ENCODE measurements around the gene C2orf49.
A peak's percentile ranks its signal among the peaks of the same experiment; 100 is the strongest.

The C2orf49 gene

DNA sequence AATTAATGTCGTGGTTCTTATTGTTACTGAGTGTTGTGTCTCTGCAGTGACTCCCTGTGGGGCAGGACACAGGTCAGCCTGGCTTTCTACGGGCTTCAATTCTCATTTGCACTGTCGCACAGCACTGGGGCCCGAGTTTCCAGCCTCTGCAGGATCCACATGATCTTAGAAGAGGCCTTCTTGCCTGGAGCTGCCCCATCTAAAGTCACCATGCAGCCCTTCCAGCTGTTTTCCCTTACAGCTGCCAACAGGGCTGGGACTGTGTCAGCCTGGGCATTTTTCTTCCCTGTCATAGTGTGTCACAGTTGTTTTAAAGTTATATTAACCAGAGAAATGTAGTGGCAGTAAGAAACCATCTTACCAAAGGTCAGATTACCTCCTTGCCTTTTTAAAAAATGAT is 34.5 kb downstream of the C2orf49 start:
- in situ Hi-C loops (cut with MboI; ENCODE audit: low pct_unique_long_range_greater_than_20kb, low sequenced_read_pairs, unreplicated experiment): loop anchor here (25.0 kb wide), 1 partner anchor 1165 kb away; no protein-coding TSS in a partner anchor
- no peak for DNase-seq (ENCODE audit: low spot score)
- TF ChIP-seq, protein P1, sequence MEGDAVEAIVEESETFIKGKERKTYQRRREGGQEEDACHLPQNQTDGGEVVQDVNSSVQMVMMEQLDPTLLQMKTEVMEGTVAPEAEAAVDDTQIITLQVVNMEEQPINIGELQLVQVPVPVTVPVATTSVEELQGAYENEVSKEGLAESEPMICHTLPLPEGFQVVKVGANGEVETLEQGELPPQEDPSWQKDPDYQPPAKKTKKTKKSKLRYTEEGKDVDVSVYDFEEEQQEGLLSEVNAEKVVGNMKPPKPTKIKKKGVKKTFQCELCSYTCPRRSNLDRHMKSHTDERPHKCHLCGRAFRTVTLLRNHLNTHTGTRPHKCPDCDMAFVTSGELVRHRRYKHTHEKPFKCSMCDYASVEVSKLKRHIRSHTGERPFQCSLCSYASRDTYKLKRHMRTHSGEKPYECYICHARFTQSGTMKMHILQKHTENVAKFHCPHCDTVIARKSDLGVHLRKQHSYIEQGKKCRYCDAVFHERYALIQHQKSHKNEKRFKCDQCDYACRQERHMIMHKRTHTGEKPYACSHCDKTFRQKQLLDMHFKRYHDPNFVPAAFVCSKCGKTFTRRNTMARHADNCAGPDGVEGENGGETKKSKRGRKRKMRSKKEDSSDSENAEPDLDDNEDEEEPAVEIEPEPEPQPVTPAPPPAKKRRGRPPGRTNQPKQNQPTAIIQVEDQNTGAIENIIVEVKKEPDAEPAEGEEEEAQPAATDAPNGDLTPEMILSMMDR (IDR thresholded peaks at IDR 0.05; ENCODE audit: extremely low read depth, insufficient read depth, missing control alignments): no peak

DNA sequence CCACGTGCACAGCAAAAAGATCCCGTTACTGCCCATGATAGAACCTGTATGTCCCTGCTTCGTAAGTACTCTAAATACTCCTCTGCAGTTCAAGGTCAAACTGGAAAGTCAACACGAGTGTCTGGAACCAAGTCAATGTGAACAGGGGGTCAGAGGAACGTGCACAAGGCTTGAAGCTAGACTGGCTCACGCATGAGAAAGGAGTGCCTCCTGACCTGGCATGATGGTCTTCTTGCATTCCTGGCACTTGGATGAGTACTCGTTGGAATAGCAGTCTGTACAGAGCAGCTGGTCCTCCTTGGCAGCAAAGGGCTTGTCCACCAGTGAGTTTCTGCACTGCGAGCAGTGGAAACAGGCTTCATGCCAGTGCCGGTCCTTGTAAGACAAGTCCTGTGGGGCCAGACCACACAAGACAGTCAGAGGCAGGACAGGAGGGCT is 36.0 kb downstream of the C2orf49 start:
- TF ChIP-seq, protein P1 (IDR thresholded peaks at IDR 0.05; ENCODE audit: extremely low read depth, insufficient read depth, missing control alignments): no peak
- in situ Hi-C loops (cut with MboI; ENCODE audit: low pct_unique_long_range_greater_than_20kb, low sequenced_read_pairs, unreplicated experiment): loop anchor here (25.0 kb wide), 1 partner anchor 1164 kb away; no protein-coding TSS in a partner anchor
- DNase-seq (ENCODE audit: low spot score): no peak

DNA sequence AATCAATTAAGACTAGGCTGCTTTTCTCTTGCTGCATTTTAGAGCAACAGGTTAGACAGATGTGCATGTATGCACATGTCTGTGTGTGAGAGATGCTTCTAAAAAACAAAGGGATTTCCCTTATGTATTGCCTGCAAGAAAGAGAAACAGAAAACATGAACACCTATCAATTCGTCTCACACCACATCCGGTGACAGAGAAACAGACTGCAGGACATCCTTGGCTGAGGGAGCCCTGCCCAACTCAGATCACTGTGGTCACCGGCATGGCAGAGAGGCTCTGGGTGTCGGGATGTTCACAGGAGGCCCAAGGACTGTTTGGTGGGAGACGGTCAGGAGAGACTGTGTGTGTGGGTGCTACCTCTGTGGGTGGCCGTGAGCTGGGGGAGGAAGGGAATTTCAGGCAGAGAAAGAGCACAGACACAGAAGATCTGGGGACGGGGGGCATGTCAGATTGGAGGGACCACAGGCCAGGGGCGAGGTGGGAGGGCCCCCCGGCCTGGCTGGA is 36.6 kb downstream of the C2orf49 start:
- in situ Hi-C loops (cut with MboI; ENCODE audit: low pct_unique_long_range_greater_than_20kb, low sequenced_read_pairs, unreplicated experiment): loop anchor here (25.0 kb wide), 1 partner anchor 1163 kb away; no protein-coding TSS in a partner anchor
- DNase-seq (ENCODE audit: low spot score): peak; percentile 71
- TF ChIP-seq, protein P1 (IDR thresholded peaks at IDR 0.05; ENCODE audit: extremely low read depth, insufficient read depth, missing control alignments): no peak

DNA sequence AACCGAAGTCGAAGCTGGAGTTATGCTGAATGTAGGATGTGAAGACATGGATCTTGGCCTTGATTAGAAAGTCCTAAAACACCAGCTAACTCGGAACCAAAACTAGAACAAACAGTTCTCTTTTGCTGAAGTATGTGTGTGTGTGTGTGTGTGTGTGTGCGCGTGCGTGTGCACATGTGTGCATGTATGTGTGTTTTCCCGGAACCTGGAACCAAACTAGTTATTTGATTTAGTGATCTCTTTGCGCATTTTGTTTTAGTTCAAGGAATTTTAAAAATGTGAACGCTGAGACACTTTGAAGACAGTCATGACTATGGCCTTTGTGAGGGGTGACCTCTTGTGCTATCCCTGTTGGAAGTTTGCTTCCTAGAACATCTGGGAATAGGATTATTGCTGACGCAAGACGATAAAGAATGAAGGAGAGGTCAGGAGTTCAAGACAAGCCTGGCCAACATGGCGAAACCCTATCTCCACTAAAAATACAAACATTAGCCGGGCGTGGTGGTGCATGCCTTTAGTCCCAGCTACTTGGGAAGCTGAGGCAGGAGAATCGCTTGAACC is 37.7 kb downstream of the C2orf49 start:
- TF ChIP-seq, protein P1 (IDR thresholded peaks at IDR 0.05; ENCODE audit: extremely low read depth, insufficient read depth, missing control alignments): no peak
- in situ Hi-C loops (cut with MboI; ENCODE audit: low pct_unique_long_range_greater_than_20kb, low sequenced_read_pairs, unreplicated experiment): no loop called here
- DNase-seq (ENCODE audit: low spot score): no peak

DNA sequence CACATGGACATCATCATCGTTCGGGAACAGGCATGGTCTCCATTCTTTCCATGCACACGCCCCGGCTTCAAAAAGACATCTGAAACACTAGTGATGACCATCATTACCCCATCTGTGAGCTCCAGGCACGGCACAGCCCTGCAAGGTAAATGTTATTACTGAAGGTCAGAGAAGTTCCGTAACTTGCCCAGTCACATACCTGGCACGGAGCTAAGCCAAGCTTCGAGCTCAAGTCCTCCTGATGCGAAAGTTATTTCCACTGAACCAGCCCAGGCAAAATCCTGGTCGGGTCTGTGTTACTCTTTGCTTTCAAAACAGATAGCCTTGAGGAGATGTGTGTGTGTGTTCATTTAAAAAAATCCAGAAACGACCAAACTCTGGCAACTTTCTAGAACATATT is 38.7 kb downstream of the C2orf49 start:
- TF ChIP-seq, protein P1 (IDR thresholded peaks at IDR 0.05; ENCODE audit: extremely low read depth, insufficient read depth, missing control alignments): no peak
- no peak for DNase-seq (ENCODE audit: low spot score)
- in situ Hi-C loops (cut with MboI; ENCODE audit: low pct_unique_long_range_greater_than_20kb, low sequenced_read_pairs, unreplicated experiment): no loop called here

DNA sequence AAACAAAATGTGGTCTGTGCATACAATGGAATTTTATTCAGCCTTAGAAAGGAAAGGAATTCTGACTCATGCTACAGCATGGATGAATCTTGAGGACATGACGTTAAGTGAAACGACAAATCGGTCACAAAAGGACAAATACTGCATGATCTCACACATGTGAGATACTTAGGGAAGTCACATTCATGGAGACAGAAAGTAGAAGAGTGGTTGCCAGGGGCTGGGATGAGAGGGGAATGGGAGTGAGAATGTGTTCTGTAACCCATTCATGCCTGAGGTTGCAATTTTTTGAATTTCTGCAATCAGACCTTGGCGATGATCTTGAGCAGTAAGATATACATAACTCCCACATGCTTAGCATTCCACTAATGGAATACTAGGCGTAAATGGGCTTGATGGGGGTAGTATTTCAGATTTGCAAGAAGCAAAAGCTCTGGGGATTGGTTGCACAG is 39.5 kb downstream of the C2orf49 start:
- TF ChIP-seq, protein P1 (IDR thresholded peaks at IDR 0.05; ENCODE audit: extremely low read depth, insufficient read depth, missing control alignments): no peak
- in situ Hi-C loops (cut with MboI; ENCODE audit: low pct_unique_long_range_greater_than_20kb, low sequenced_read_pairs, unreplicated experiment): no loop called here
- no peak for DNase-seq (ENCODE audit: low spot score)
